ENCODE measurements around the gene TMEM218.

DNA sequence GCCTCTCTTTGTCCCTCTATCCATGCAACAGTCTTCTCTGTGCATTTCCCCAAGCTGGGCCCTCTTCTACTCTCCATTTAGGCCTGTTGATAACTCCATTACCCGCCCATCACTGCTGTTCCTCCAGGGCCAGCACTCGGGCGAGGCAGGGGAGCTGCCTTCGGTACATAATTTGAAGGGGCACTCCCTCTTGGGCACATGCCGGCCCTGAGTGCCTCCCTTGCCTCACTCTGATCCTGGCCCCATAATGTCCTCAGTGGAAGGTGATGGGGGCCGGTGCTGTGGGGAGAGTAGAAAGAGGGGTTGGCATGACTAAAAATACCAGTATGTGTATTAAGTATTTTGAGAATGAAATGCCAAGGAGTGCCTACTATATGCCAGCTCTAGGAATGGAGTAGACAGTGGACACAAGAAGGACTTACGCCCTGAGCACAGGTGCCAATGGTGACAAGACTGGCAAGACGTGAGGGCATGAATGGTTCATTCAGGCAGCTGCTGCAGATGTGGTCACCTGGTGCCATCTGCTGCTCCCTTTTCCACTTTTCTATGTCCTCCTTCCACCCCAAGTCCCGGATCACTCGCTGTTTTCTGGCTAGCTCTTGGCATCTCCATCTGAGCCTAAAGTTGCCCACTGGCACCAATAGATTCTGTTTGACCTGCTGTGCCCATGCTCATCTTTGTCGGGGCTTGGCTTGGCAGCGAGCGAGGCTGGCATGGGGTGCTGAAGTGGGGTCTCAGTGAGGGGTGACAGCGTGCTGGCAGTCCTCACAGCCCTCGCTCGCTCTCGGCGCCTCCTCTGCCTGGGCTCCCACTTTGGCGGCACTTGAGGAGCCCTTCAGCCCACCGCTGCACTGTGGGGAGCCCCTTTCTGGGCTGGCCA lies 22.6 kb downstream of the TMEM218 start:
- TF ChIP-seq, protein P1, sequence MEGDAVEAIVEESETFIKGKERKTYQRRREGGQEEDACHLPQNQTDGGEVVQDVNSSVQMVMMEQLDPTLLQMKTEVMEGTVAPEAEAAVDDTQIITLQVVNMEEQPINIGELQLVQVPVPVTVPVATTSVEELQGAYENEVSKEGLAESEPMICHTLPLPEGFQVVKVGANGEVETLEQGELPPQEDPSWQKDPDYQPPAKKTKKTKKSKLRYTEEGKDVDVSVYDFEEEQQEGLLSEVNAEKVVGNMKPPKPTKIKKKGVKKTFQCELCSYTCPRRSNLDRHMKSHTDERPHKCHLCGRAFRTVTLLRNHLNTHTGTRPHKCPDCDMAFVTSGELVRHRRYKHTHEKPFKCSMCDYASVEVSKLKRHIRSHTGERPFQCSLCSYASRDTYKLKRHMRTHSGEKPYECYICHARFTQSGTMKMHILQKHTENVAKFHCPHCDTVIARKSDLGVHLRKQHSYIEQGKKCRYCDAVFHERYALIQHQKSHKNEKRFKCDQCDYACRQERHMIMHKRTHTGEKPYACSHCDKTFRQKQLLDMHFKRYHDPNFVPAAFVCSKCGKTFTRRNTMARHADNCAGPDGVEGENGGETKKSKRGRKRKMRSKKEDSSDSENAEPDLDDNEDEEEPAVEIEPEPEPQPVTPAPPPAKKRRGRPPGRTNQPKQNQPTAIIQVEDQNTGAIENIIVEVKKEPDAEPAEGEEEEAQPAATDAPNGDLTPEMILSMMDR (IDR thresholded peaks at IDR 0.05), result no peak
- no peak for TF ChIP-seq POLR2A (IDR thresholded peaks at IDR 0.05)
